ENCODE data around the gene GMPPA. TPM values are rescaled to one million over a fixed set of nuclear protein-coding genes. Genes with fewer than 3 reads are reported as not detected.

Gene GMPPA
- total RNA-seq, 1 donor from 2014 or later, result 21.0 TPM

GRCh38 chr2:219468410-219469185, 30.1 kb upstream of the GMPPA start:
- no peak for DNase-seq

- DNase-seq, result no peak
Observed at GRCh38 chr2:219469186-219469724, 29.4 kb upstream of the GMPPA start.

- DNase-seq, result no peak
Observed at GRCh38 chr2:219470429-219470828, 28.3 kb upstream of the GMPPA start.

GRCh38 chr2:219471476-219472371, 27.0 kb upstream of the GMPPA start:
- no peak for DNase-seq

GRCh38 chr2:219472629-219473187, 26.0 kb upstream of the GMPPA start:
- no peak for DNase-seq

- no peak for DNase-seq
Observed at GRCh38 chr2:219473511-219473910, 25.2 kb upstream of the GMPPA start.

- DNase-seq, result no peak
Observed at GRCh38 chr2:219474285-219475060, 24.2 kb upstream of the GMPPA start.

GRCh38 chr2:219475278-219475677, 23.4 kb upstream of the GMPPA start:
- DNase-seq, result no peak

- DNase-seq, result peak; percentile 82
Observed at GRCh38 chr2:219475697-219476651, 22.7 kb upstream of the GMPPA start.

GRCh38 chr2:219476652-219477151, 22.0 kb upstream of the GMPPA start:
- DNase-seq, result no peak

- no peak for DNase-seq
Observed at GRCh38 chr2:219477179-219477578, 21.5 kb upstream of the GMPPA start.

GRCh38 chr2:219477815-219478214, 20.9 kb upstream of the GMPPA start:
- DNase-seq, result no peak

GRCh38 chr2:219478916-219479315, 19.8 kb upstream of the GMPPA start:
- no peak for DNase-seq

GRCh38 chr2:219480004-219480403, 18.7 kb upstream of the GMPPA start:
- DNase-seq, result no peak

- DNase-seq, result no peak
Observed at GRCh38 chr2:219482674-219483405, 15.9 kb upstream of the GMPPA start.

- peak; percentile 69 for DNase-seq
Observed at GRCh38 chr2:219483451-219484342, 15.0 kb upstream of the GMPPA start.

GRCh38 chr2:219484343-219485200, 14.1 kb upstream of the GMPPA start:
- DNase-seq, result peak; percentile 50

- DNase-seq, result no peak
Observed at GRCh38 chr2:219485201-219485580, 13.5 kb upstream of the GMPPA start.
